ENCODE results near the gene PRKCH.
"Not testable (repeated sequence)": the region's sequence is repeated elsewhere in the genome, so short reads cannot be mapped to it uniquely, and the experiment has no call there.

Gene PRKCH

DNA sequence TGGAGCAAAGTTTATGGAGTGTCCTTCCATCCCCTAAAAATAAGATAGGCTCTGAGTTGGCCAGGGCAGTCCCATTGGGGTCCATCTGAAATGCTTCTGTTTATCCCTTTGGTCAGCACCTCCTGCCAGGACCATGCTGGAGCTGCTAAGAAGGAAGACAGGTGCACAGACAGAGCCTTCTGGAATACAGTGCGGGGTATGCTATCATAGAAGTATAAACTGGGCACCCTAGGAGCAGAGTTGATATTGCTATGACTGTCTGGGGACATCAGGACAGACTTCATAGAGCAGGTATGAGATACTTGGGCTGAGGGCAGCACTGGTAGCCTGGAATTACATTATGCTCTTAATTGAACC is 203.5 kb downstream of the PRKCH start:
- no peak overlapping the region for H3K4me3 ChIP-seq (replicated peaks; ENCODE audit: low read depth, low read length)
- DNase-seq (ENCODE audit: extremely low read depth, low read depth), result no peak
- TF ChIP-seq, protein P1, sequence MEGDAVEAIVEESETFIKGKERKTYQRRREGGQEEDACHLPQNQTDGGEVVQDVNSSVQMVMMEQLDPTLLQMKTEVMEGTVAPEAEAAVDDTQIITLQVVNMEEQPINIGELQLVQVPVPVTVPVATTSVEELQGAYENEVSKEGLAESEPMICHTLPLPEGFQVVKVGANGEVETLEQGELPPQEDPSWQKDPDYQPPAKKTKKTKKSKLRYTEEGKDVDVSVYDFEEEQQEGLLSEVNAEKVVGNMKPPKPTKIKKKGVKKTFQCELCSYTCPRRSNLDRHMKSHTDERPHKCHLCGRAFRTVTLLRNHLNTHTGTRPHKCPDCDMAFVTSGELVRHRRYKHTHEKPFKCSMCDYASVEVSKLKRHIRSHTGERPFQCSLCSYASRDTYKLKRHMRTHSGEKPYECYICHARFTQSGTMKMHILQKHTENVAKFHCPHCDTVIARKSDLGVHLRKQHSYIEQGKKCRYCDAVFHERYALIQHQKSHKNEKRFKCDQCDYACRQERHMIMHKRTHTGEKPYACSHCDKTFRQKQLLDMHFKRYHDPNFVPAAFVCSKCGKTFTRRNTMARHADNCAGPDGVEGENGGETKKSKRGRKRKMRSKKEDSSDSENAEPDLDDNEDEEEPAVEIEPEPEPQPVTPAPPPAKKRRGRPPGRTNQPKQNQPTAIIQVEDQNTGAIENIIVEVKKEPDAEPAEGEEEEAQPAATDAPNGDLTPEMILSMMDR (IDR thresholded peaks at IDR 0.05; ENCODE audit: low read depth, low read length, missing control alignments), result no peak

DNA sequence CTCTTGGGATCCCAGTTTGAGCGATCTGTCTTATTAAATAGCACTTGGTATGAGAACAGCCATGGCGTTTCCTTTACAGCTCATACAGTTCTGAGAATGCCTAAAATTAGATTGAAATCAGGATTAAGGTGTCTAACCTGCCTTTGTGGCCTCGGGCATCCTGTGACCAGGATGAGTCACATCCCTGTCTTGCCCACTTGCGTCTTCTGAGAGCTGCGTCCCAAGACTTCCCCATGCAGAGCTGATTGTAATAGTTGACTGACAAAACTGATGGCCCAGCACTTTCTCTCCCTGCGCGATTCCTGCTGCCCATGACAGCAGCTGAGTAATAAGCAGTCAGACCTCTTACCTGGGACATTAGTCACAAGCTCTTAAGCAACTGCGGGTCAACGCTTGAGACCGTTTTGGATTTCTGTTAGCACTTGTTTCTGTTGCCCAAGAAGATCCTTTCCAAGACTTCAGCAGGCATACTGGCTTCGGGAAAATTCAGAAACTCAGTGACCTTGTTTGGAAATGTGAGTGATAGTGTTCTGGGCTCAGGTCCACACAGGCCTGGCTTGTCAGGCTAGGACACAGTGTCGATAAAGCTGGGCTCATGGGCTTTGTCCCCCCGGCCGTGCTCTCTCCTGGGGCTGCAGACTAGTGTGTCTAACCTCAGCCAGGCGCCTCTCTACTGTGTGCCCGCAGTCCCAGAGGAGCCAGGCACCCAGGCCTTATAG is 204.1 kb downstream of the PRKCH start:
- TF ChIP-seq, protein P1 (IDR thresholded peaks at IDR 0.05; ENCODE audit: low read depth, low read length, missing control alignments), result no peak
- H3K4me3 ChIP-seq (replicated peaks; ENCODE audit: low read depth, low read length), result no peak overlapping the region
- no peak for DNase-seq (ENCODE audit: extremely low read depth, low read depth)

DNA sequence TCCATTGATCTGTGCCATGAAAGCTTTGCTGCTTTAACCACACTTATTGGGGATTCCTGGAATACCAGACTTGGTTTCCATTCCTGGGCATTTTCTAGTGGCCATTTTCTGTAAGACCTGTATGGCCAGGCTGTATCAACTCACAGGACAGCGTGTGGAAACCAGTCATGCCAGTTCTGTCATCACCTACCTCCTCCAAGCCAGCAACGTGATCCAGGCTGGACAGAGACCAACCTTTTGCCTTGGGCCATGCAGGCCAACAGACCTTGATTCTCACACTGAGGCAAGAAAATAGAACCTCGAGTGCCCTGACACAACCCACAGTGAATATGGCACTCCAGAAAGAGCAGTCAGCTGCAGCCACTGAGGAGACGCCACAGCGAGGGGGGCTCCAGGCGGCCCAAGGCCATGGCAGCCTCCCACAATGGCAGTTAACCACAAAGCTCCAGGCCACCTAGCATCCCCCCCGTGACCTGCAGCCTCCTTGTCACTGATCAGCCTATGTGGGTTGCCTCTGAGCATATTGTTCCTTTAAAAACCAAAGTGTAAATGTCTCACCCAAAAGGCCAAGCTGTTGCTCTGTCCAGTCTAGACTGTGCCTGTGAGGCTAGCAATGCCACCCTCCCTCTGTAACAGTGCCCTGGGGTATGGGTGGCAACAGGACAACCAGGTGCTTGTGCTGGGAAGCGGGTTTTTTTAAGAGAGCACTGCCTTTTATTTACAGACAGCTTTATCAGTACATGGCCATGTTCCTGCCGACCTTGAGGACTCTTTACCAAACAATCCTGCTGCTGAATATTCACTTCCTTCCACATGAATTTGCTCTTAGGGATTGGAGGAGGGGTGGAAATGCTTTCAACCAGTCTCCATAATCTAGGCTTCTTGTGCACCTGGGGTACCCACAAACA is 205.3 kb downstream of the PRKCH start:
- no peak for DNase-seq (ENCODE audit: extremely low read depth, low read depth)
- TF ChIP-seq, protein P1 (IDR thresholded peaks at IDR 0.05; ENCODE audit: low read depth, low read length, missing control alignments), result no peak
- H3K4me3 ChIP-seq (replicated peaks; ENCODE audit: low read depth, low read length), result no peak overlapping the region

DNA sequence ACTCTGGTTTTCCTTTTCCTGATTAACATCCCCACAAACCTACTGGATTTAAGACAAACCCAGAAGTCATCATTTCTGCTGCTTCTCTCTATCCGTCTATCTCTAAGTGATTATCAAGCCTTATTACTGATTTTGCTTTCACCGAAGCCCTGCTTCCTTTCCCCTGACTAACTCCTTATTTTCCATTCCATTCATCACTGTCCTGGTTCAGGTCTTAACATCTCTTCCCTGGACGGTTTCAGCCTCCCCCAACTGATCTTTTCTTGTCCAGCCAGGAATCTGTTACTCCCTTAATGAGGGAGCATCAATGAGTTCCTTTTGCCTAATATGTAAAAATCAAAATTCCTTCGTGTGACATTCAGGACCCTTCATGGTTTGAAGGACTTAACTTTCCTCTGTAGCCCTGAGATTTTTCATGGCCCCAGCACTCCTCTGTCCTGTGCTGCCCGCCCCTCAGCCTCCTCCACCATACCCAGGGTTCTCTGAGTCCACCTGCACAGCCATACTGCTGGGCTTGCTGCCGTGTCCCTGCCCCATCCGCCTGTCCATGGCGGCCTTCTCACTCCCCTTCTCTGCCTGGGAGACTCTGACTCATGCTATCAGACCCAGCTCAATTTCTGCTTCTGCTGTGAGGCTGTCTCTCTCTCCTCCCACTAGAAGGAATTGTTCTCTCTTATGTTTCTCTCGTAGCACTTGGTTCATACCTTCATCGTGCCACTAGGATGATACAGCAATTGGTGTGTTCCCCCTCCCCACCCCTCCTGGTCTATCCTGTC is 206.1 kb downstream of the PRKCH start:
- TF ChIP-seq, protein P1 (IDR thresholded peaks at IDR 0.05; ENCODE audit: low read depth, low read length, missing control alignments), result no peak
- no peak overlapping the region for H3K4me3 ChIP-seq (replicated peaks; ENCODE audit: low read depth, low read length)
- DNase-seq (ENCODE audit: extremely low read depth, low read depth), result no peak

DNA sequence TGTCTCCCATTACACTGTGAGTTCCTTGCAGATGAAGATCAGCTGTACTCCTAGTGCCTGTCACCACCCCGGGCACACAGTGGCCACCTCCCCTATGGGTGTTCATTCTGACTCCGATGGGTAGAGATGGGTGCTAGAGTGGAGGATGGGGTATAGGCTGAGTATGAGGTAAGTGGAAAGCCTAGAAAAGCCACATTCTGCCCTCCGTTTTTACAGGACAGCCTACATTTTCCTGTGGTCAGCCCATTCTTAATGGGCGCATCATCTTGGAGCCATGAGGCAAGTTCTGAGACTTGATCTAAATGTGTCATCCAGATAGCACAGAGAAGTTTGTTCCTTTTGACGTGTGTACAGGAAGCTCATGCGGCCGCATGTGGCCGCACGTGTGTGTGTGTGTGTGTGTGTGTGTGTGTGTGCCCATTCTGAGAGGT is 207.2 kb downstream of the PRKCH start:
- no peak overlapping the region for H3K4me3 ChIP-seq (replicated peaks; ENCODE audit: low read depth, low read length)
- DNase-seq (ENCODE audit: extremely low read depth, low read depth), result no peak
- TF ChIP-seq, protein P1 (IDR thresholded peaks at IDR 0.05; ENCODE audit: low read depth, low read length, missing control alignments), result no peak

DNA sequence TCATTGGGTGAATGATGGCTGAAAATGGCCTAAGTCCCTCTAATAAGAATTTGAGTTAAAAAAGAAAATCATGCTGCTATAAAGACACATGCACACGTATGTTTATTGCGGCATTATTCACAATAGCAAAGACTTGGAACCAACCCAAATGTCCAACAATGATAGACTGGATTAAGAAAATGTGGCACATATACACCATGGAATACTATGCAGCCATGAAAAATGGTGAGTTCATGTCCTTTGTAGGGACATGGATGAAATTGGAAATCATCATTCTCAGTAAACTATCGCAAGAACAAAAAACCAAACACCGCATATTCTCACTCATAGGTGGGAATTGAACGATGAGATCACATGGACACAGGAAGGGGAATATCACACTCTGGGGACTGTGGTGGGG is 208.0 kb downstream of the PRKCH start:
- not testable (repeated sequence) for H3K4me3 ChIP-seq (replicated peaks; ENCODE audit: low read depth, low read length); DNase-seq (ENCODE audit: extremely low read depth, low read depth)

DNA sequence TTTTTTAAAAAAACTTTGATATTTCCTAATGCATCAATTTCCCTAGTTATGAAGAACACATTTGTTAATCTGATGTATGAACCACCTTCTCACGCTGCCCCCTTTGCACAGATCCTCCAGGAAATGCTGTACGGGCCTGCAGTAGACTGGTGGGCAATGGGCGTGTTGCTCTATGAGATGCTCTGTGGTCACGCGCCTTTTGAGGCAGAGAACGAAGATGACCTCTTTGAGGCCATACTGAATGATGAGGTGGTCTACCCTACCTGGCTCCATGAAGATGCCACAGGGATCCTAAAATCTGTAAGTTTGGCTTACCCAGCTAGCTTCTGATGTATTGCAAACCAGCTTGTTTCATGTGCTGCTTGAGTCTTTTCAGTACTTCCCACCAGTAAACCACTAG is 208.9 kb downstream of the PRKCH start:
- no peak overlapping the region for H3K4me3 ChIP-seq (replicated peaks; ENCODE audit: low read depth, low read length)
- DNase-seq (ENCODE audit: extremely low read depth, low read depth), result no peak
- TF ChIP-seq, protein P1 (IDR thresholded peaks at IDR 0.05; ENCODE audit: low read depth, low read length, missing control alignments), result no peak
